Stimulated activated memory B cell treated with anti-CD40 and anti-IgM and Interleukin-4, amounts not matched to agents 10 μg/mL and 1 μg/mL and 100 μg/mL, for 72 hours (primary cell): ENCODE measurements around the gene CADPS2.

ENCODE experiments used
- ATAC-seq: fragments of 150-1000 bp; cut with Tn5 transposase; 2 replicates; pipeline ENCODE4 v1.10.0; 2021
- H3K27ac Mint-ChIP-seq: one replicate; pipeline ENCODE4 v1.8.0; 2022; ENCODE audit warnings: mild to moderate bottlenecking, mixed read lengths
- H3K27me3 Mint-ChIP-seq: one replicate; pipeline ENCODE4 v1.8.0; 2022; ENCODE audit warnings: mixed read lengths
- H3K36me3 Mint-ChIP-seq: one replicate; pipeline ENCODE4 v1.8.0; 2022; ENCODE audit warnings: mixed read lengths
- H3K4me1 Mint-ChIP-seq: one replicate; pipeline ENCODE4 v1.8.0; 2022; ENCODE audit warnings: mixed read lengths
- H3K4me3 Mint-ChIP-seq: one replicate; pipeline ENCODE4 v1.8.0; 2022; ENCODE audit warnings: mild to moderate bottlenecking, moderate library complexity, mixed read lengths
- H3K9me3 Mint-ChIP-seq: one replicate; pipeline ENCODE4 v1.8.0; 2022; ENCODE audit warnings: mixed read lengths

Gene CADPS2

DNA sequence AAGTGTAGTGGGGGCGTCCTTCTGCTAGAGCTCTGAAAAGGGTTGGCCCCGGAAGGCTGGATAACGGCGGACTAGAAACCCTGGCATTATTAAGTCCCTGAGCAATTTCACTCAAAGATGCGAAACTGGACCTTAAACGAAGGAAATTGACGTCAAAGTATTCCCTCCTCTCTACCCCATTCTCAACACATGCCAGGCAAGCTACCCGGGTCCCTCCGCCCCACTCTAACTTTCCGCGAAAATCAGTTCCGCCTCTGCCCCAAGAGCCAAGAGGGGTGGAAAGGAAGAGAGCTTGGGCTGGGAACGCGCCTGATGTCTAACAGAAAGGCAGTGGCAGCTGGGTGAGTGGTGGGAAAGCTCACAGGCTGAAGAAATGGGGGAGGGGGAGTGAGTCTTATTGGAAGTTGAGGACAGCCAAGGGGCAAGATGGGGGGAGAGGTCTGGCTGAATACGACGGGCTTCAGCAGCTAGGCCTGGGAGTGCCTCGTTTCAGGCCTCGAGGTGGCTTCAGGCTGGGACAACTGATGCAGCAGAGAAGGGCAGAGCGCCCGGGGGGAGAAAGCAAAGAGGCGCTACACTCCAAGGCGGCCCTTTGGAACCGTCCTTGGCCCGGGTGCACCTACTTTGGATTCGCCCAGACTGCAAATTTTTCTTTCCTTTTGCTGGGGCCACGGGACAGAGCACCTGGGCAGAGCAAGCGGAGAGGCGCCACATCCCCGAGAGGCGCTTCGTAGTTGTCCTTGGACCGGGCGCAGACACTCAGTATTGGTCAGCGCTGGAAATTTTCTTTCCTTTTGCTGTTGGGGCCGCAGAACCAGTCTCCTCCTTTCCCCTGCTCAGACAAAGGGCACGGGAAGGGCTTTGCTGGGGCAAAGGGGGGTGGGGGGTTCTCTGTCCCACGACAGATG, 579.7 kb downstream of the CADPS2 start:
- no peak overlapping the region for H3K27ac Mint-ChIP-seq
- H3K27me3 Mint-ChIP-seq, result peaks cover 89% of the 10 kb centered on the region
- peaks cover 6% of the 10 kb centered on the region for H3K4me1 Mint-ChIP-seq
- ATAC-seq, result no peak
- H3K36me3 Mint-ChIP-seq, result no peaks in the 10 kb centered on the region
- H3K9me3 Mint-ChIP-seq, result peaks cover 4% of the 10 kb centered on the region
- H3K4me3 Mint-ChIP-seq, result no peak overlapping the region

DNA sequence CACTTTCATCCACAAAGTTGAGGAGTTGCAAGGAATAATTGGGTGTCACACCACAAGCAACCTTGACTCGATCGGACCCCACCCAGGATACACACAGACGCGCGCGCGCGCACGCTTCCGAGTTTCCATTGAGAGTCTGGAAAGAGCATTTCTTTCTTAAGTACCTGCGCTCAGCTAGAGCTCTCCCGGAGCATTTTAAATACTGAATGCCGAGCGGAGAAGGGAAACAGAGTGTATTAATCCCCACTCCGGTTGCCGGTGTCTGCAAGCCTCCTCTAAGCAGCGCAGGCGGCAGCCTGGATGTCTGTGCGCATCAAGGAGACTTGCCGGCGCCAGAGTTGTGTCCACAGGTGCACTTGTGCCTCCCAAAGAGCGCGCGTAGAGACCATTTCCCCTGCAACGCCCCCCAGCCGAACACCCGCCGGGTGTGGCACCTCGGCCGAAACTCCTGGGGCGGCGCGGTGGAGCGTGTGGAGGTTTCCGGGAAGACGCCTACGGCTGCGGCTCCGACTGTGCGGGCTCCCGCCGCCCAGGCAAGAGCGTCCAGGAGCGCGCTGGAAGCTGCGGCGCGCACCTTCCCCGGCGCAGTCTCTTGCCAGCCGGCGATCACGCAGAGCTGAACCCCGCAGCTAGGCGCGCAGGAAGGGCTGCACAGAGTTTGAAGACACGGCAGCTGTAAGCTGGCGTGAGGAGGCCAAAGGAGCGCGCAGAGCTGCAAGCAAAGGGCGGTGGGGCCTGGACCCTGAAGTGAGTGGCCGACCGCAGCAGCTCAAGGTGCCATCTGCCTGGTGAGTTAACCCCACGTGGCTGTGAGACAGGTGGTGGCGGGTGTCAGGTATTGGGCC, 580.6 kb downstream of the CADPS2 start:
- Mint-ChIP-seq H3K4me1 (peaks cover 6% of the 10 kb centered on the region), H3K27me3 (peaks cover 89% of the 10 kb centered on the region), H3K4me3 (no peak overlapping the region), H3K36me3 (no peaks in the 10 kb centered on the region), H3K9me3 (peaks cover 4% of the 10 kb centered on the region), H3K27ac (no peak overlapping the region)
- no peak for ATAC-seq

DNA sequence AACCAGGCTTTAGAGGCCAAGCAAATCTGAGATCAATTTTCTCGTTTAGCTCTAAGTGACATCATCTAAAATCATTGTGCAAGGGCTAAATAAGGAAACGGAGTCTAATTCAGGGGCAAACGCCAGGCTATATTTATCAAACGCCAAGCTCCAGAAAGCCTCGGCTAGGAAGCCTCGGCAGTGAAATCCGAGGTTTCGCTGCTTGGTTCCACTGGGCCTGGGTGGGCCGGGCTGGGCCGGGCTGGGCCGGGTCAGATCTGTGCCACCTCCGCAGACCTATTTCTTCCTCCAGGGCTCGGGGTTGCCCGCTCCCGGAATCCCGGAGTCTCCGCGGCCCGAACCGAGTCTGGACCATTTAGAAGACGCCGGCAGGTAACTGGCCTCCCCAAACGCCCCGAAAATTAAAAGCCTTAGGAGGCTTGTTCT, 581.3 kb downstream of the CADPS2 start:
- H3K9me3 Mint-ChIP-seq, result peaks cover 4% of the 10 kb centered on the region
- H3K27ac Mint-ChIP-seq, result no peak overlapping the region
- H3K27me3 Mint-ChIP-seq, result peaks cover 93% of the 10 kb centered on the region
- no peak overlapping the region for H3K4me3 Mint-ChIP-seq
- no peaks in the 10 kb centered on the region for H3K36me3 Mint-ChIP-seq
- ATAC-seq, result no peak
- peaks cover 6% of the 10 kb centered on the region for H3K4me1 Mint-ChIP-seq

DNA sequence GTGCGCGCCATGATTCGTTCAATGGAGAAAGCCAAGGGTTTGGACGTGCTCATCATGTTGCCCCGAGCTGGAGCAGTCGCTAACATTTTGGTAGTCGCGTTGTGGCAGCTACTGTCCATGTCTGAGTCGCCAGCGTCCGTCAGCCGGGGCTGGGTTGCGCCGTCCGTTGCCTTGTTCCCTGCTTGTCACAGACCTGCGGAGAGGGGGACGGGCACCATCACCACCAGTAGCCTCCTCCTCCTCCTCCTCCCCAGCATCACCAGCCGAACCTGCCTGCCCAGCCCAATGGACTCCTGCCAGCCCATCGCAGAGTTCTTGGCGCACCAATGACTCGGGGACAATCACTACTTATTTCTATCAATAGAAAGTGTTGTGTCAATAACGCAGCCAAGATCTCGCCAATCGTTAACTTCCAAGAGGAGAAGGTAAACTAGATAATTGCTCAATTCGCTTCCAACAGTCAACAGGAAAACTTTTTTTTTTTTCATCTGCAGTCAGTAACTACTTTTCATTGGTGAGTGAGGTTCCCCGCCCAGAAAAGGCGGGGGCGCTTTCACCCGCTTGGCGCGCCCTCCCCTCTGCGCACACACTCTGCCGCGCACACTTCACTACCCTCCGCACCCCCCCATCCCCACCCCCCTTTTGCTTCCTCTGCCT, 581.8 kb downstream of the CADPS2 start, which contains the start of gene FEZF1:
FEZF1 (minus strand) TSS at position 432 of the 657 bp plus-strand sequence; CDS start at position 119, 313 bp downstream.
- Mint-ChIP-seq H3K4me3 (no peak within 1 kb of the TSS), H3K27me3 (peaks cover 93% of the 10 kb centered on the region), H3K36me3 (no peaks in the 10 kb centered on the region), H3K9me3 (peaks cover 4% of the 10 kb centered on the region), H3K27ac (no peak within 1 kb of the TSS), H3K4me1 (peaks cover 6% of the 10 kb centered on the region)
- ATAC-seq, result no peak

DNA sequence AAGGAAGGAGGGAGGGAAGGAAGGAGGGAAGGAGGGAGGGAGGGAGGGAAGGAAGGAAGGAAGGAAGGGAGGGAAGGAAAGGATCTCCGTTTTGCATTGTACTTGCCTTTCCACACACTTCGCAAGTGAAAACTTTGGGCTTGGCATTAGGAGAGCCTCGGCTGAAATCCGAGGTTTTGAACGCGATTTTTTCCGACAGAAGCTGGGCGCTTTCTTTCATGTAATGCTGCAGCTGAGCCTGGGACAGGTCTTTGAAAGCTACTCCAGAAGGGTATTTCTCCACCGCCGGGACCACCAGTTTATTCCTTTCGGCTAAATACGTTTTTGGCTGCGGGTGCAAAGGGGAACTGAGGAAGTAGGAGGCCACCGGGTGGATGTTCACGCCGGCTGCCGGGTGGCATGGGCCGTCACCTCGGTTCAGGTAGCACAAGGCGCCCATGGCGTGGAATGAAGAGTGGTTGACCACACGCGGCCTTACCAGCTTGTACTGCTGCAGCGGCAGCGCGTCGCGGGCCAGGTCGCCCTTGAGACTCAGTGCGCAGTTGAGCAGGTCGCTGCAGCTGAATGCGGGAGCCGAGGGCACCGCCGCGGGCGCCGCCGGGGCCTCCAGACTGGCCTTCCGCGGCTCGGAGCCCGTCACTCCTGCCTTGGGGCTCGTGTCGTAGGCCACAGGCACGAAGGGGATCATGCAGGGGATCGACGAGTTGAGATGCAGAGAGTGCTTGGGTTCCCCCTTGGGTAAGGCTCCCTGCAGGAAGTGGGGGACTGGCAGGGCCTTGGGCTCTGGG, 582.5 kb downstream of the CADPS2 start:
- no peaks in the 10 kb centered on the region for H3K36me3 Mint-ChIP-seq
- H3K27ac Mint-ChIP-seq, result no peak overlapping the region
- peaks cover 6% of the 10 kb centered on the region for H3K4me1 Mint-ChIP-seq
- H3K4me3 Mint-ChIP-seq, result no peak overlapping the region
- no peak for ATAC-seq
- peaks cover 93% of the 10 kb centered on the region for H3K27me3 Mint-ChIP-seq
- H3K9me3 Mint-ChIP-seq, result peaks cover 4% of the 10 kb centered on the region

DNA sequence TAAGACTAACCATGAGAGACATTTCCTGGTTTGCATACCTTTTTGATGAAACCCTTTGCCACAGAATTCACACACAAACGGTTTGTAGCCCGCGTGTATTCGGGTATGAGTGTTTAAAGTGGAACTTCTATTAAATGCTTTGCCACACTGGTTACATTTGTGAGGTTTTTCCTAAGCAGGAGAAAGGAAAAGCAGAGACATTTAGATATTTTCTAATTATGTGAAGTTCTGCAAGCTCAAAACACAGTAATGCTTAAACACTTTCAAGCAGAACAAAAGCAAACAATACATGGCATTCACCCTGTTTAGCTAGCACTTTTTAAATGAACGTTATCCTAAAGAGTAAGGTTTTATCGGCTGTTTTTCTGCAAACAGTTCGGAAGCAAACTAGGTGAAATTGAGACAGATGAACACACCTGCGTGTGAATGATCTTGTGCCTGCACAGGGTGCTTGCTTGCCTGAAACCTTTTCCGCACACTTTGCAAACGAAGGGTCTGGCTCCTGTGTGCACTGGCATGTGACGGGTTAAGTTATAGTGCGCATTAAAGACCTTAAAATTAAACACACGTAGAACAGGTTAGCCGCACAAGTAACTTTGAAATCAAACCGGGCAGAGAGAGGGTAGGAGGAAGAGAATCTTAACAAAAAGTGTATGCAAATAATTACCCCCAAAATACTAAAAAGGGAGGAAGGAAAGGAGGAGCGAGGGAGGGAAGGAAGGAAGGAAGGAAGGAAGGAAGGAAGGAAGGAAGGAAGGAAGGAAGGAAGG, 583.3 kb downstream of the CADPS2 start:
- H3K9me3 Mint-ChIP-seq, result peaks cover 4% of the 10 kb centered on the region
- ATAC-seq, result no peak
- no peak overlapping the region for H3K27ac Mint-ChIP-seq
- H3K27me3 Mint-ChIP-seq, result peaks cover 93% of the 10 kb centered on the region
- H3K4me3 Mint-ChIP-seq, result no peak overlapping the region
- peaks cover 6% of the 10 kb centered on the region for H3K4me1 Mint-ChIP-seq
- no peaks in the 10 kb centered on the region for H3K36me3 Mint-ChIP-seq

DNA sequence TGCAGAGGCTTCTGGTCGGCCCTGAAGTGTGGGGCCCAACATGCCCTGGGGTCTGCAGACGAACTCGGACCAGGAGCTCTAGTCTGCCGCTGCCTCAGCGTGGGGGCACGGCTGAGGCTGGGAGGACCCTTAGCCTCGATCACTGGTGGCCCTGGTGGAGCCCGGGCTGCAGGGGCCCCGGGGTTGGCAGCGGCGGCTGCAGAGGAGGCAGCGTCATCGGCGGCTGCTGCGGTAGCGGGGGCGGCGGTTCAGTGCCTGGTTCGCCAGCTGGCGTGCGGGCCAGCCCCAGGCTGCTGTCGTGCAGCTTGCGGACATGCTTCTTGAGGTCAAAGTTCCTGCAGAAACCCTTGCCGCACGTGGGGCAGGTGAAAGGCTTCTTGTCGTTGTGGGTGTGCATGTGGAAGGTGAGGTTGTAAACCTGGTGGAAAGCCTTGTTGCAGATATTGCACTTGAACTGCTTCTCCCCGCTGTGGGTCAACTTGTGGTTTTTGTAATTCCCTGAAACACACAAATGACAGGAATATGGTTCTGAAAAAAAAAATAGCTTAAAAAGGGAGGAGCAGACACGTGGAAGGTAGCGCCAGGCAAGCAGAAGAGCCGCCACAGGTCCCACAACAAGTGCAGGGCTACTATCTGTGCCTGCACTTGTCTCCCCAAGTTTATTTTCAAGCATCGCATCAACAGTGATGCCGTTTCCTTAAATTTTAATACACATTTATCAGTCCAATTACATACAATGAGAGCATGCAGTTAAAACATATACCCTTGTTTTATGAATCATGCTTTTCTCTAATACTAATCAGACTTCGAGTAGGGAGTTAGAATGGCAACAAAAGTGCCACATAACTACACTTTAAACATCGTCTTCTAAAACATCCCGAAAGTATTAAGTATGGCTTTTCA, 584.2 kb downstream of the CADPS2 start:
- Mint-ChIP-seq H3K9me3 (peaks cover 4% of the 10 kb centered on the region), H3K36me3 (no peaks in the 10 kb centered on the region), H3K4me1 (peaks cover 6% of the 10 kb centered on the region), H3K27me3 (peaks cover 91% of the 10 kb centered on the region), H3K4me3 (no peak overlapping the region), H3K27ac (no peak overlapping the region)
- ATAC-seq, result no peak

DNA sequence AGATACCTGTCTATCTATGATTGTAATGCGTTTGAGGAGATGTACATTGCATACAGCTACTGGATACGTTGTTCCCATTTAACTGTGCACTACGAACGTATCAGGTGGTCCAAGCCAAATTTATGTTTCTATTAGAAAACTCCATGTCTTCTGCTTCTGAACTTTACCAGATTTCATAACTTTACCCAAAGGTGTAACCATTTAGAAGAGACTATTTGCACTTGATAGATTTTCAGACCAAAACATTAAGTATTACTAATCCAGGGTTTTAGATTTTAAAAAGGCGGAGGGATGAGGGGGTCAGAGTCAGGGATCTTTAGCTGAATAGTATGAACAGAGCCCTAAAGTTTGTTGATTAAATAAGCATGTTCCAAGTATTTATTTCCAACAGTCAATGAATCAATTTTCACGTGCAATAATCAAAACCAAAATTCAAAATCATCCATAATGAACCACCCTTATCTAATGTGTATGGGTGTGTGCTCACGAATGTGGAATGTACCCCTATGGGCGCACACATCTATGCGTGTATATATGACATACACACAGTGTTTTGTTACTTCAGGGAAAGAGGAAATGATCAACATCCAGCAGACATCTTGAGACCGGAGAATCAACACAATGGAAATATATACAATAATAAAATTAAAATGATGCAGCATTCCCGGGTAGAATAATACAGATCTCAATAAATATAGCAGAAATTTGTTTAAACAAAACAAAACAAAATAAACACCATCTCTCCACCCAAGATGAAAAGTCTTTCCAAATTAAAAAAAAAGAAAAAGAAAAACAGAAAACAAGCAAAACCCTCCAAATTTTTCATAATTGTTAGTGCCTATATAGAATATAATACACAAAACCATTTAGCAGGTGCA, 585.1 kb downstream of the CADPS2 start:
- Mint-ChIP-seq H3K27me3 (peaks cover 84% of the 10 kb centered on the region), H3K9me3 (peaks cover 4% of the 10 kb centered on the region), H3K4me3 (no peak overlapping the region), H3K27ac (no peak overlapping the region), H3K4me1 (peaks cover 6% of the 10 kb centered on the region), H3K36me3 (no peaks in the 10 kb centered on the region)
- ATAC-seq, result no peak

DNA sequence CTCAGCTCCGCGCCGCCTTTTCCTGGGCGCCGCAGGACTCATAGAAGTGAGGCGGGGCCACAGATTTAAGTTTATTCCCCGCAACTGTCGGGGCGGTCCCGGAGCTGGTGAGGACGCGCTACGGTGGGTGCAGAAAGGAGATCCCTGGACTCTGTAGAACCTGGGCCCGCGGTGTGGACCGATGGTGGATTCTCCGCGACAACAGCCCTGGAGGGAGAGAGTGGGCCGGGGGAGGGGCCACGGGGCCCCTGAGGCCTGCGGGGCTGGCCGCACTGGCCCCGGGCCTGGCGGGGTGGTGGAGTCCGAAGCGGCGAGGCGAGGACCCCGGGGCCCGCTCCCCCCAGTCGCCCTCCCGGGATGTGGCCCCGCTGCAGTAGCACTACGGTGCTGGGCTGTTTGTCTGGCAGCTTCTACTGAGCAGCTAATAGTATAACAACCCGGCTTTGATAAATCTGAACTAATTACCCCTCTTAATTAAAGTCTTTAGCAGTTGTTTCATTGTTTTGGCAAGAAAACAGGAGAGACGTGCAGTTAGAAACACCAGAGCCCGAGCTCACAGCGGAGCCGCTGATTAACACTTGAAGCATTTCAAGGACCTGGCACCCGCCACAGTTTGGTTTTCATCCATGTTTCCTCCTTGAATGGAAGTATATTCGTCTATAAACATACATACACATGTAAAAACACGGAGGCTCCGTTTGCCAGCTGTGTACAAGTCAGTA, 585.9 kb downstream of the CADPS2 start:
- H3K27me3 Mint-ChIP-seq, result peaks cover 75% of the 10 kb centered on the region
- peaks cover under 1% of the 10 kb centered on the region for H3K4me1 Mint-ChIP-seq
- H3K36me3 Mint-ChIP-seq, result no peaks in the 10 kb centered on the region

DNA sequence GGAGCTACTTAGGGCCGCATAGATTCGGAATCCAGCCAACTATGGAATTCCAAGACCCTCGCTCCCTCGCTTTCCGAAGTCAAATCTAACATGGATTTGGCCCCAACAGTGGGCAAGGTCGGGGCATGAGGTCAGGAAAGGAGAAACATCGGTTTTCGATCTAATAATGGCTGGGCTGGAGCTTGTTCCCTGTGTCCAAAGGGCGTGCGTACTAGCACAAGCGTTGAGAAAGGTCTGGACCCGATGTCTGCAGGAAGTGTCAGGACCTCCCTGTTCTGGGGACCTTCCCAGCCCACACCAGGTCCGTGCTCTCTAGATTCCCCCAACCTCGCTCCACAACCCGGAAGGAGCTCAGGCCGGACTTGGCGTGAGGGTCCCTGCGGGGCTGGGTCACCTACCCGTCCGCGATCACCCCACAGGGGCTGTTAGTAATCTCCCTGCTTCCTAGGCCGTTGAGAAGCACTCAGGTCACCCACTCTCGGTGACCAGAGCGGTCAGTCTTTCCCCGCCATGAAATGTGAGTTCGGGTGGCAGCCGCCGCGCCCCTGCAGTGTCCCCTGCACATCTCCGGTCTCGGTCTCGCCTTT, 586.5 kb downstream of the CADPS2 start:
- Mint-ChIP-seq H3K4me3 (no peak overlapping the region), H3K27me3 (peaks cover 69% of the 10 kb centered on the region), H3K36me3 (no peaks in the 10 kb centered on the region), H3K9me3 (peaks cover 4% of the 10 kb centered on the region), H3K27ac (no peak overlapping the region), H3K4me1 (no peaks in the 10 kb centered on the region)
- ATAC-seq, result no peak

More for the DNA sequence above, 585.9 kb downstream of the CADPS2 start:
- ATAC-seq, result peak; percentile 34
- Mint-ChIP-seq H3K4me3 (no peak overlapping the region), H3K27ac (no peak overlapping the region), H3K9me3 (peaks cover 4% of the 10 kb centered on the region)

DNA sequence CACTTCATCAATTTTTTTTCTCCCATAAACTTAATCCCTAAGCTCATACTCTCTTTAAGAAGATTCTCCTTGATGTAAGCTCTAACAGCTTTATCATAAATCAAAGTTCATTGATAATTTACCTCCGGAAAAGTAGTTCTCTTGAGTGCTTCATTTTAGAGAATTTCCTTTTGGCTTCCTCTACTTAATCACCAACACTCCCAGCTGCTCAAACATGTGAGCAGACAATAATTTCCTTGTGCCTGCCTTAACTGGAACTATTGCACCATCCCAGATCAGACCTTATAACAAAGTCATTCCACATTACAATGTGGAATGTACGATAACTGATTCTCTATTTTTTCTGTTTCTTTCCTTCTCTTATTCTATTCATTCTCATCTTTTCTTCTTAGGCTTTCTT, 587.6 kb downstream of the CADPS2 start:
- peaks cover 4% of the 10 kb centered on the region for H3K9me3 Mint-ChIP-seq

DNA sequence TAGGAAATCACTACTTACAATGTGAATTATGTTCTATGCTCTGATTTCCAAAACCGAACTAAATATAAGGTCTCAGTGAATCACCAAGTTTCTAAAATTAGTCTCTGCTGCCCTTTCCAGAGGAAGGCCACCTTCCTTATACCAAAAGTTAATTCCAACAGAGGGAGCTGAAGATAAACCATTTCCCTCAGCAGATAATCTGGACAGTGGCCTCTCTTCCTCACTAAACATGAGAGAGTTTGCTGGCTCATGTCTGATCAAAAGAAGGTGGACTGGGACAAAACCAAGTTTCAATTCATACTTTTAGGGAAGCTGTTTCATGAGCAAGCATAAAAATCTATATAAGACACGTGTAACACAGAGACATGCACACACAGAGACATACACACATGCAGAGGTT, 588.1 kb downstream of the CADPS2 start:
- ATAC-seq, result no peak
- Mint-ChIP-seq H3K36me3 (no peaks in the 10 kb centered on the region), H3K4me1 (no peaks in the 10 kb centered on the region), H3K27me3 (peaks cover 53% of the 10 kb centered on the region), H3K4me3 (no peak overlapping the region), H3K27ac (no peak overlapping the region), H3K9me3 (peaks cover 1% of the 10 kb centered on the region)

More for the DNA sequence above, 587.6 kb downstream of the CADPS2 start:
- peaks cover 58% of the 10 kb centered on the region for H3K27me3 Mint-ChIP-seq
- ATAC-seq, result no peak
- no peak overlapping the region for H3K4me3 Mint-ChIP-seq
- H3K36me3 Mint-ChIP-seq, result no peaks in the 10 kb centered on the region
- H3K27ac Mint-ChIP-seq, result no peak overlapping the region
- H3K4me1 Mint-ChIP-seq, result no peaks in the 10 kb centered on the region
